ENCODE data around the gene MYO19.
"Not testable (repeated sequence)": the region's sequence is repeated elsewhere in the genome, so short reads cannot be mapped to it uniquely, and the experiment has no call there.

MYO19 gene

DNA sequence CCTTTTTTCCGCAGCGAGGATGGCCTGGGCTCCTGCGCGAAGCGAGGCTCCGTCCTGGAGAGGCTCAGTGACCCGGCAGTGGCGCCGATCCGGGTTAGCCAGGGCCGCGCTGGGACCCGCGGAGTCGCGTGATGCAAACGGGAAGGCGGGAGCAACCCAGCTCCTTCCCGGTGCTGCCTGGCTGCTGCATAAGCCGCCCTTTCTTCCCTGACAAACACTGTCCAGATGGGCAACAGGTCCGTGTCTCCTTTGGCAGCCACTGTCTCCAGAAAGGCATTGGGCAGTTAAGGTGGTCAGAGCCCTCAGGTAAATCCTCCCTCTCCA, 69.9 kb downstream of the MYO19 start:
- ATAC-seq, result no peak
- DNase-seq, result no peak

GRCh38 chr17:36463916-36464764, 70.5 kb downstream of the MYO19 start:
- ATAC-seq (peak; percentile 92), DNase-seq (peak; percentile 67)

DNA sequence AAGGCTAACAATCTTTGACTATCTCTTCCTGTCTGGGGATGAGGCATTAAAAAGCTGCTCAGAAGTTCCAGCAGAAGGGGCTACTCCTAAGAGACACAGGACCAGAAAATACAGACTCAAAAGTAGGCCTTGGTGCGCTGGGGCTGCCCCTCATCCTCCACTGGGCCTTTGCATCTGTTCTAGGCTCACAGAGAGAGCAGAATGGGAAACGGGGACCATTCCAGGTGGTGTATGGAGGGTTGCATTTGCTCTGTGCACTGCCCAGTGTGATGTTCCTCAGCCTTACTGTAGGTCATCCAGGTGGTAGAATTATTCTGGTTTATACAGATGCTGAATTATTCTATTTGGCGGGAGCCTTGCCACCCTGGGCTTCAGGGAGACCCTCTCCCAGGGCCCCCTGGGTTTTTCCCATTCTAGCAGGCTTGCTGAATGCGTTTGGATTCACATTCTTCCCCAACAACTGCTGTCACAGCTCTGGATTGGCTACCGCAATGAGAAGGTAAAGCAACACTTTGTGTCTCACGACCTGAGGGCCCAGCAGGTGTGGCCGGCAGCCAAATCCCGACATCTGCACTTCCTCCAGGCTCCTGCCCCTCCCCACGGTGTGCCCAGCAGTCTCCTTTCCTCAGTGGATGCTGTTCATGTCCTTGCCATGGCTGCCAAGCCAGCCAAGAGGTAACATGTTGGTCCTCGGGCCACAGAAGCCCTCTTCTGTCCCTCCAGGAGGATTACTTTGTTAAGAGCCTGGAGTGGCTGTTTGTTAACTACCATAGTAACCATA, 73.1 kb downstream of the MYO19 start:
- DNase-seq (no peak), ATAC-seq (no peak)

DNA sequence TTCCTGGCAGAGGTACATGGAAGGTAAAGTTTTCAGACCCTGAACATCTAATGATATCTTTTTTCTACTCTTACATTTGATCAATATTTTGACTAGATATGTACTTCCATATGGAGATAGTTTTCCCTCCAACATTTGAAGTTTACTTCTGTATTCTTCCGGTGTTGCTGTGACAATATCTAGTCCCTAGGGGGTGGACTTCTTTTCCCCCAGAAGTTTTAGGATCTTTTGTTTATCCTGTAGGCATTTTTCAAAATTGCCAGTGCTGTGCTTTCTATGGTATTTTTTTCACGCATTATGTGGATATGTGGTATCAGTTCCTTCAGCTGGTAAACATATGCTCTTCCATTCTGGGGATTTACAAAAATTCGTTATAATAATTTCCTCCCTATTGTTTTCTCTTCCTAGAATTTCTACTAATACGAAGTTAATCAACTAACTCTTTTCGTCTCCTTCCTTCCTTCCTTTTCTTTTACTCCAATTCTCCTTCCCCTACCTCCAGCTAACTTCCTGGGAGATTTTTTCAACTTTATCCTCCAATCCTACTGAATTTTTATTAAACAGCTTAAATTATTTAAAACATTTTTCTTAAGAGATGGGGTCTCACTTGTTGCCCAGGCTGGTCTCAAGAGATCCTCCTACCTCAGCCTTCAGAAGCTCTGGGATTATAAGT, 74.3 kb downstream of the MYO19 start:
- ATAC-seq, result no peak

GRCh38 chr17:36459601-36460000, 75.1 kb downstream of the MYO19 start:
- DNase-seq (no peak), ATAC-seq (no peak)

More for the DNA sequence above, 74.3 kb downstream of the MYO19 start:
- no peak for DNase-seq

GRCh38 chr17:36459045-36459444, 75.6 kb downstream of the MYO19 start:
- DNase-seq (no peak), ATAC-seq (no peak)

DNA sequence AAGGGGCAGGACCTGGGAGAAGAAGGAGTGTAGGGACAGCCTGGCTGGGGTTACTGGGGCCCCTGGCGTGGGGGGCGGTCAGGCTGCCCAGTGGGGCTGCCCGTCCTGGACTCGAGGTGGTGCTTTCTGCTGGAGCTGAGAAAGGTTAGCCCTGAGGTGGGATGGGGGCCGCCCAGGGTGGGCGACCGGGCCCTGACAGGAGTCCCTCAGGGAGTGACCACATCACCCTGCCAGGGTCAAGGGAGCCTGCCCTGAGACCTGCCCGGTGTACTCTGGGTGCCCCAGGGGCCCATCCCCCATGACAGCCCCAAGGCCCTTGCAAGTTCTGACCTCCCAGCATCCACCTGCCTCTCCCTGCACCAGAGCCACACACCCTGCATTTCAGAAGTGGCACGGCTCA, 77.0 kb downstream of the MYO19 start:
- ATAC-seq, DNase-seq: not testable (repeated sequence)

DNA sequence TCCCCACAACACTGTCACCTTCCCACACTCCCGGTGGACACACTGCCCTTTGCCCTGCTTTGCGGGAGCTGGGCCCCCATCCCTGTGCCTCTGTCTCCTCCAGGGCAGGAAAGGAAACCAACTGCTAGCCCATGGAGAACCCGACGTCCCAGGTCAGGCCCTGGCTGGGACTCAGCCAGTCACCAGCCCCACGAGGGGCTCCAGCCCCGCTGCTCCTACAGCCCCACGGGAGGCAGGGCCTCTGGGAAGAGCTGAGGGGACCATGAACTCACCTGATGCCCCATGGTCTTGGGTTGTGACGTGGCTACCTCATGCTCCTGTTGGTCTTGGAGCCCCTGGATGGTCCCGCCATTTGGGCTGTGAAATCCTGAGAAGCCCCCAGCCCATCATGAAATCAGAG, 81.8 kb downstream of the MYO19 start:
- ATAC-seq, result not testable (repeated sequence)

GRCh38 chr17:36449997-36450396, 84.7 kb downstream of the MYO19 start:
- not testable (repeated sequence) for ATAC-seq, DNase-seq

More for the DNA sequence above, 81.8 kb downstream of the MYO19 start:
- DNase-seq, result not testable (repeated sequence)
